M059J (cell line): ENCODE results near the gene ZNF485. TPM values are rescaled to one million over a fixed set of nuclear protein-coding genes. Genes with fewer than 3 reads are reported as not detected.
A peak's percentile ranks its signal among the peaks of the same experiment; 100 is the strongest.
"Not testable (repeated sequence)": the region's sequence is repeated elsewhere in the genome, so short reads cannot be mapped to it uniquely, and the experiment has no call there.

ENCODE experiments used
- DNase-seq: peaks from one replicate; pipeline ENCODE4 v3.0.0-alpha.2; 2012; ENCODE audit warnings: low read depth
- total RNA-seq: library from RNA; depleted of rRNA; stranded (reverse); fragments of >200 nt; shearing (Covaris generic); gene quantifications from 2 replicates; pipeline ENCODE4 v1.2.3, GENCODE V29; 2014

Gene ZNF485
- total RNA-seq, 1 experiment from 2014 or later, result 4.0 TPM

DNA sequence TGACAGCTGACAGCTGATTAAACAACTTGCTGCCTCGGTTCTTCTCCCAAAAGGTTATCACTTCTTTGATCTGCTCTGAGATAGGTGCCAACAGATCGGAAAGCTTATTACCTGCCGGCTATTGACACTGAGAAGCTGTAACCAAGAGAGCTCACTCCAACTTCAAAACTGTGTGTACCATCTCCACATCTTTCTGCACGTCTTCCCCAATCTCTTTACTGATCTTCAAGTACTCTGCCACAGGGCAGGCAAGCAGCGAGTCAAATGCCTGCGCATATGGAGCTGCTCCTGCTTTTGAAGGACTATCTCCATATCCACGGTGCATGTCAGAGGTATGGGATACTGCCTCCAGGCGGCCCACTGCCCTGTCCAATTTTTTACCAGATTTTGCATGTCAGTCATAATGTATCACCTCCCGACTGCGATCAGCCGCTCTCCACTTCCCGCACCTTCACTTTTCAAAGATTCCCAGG lies 352 bp upstream of the ZNF485 start:
- DNase-seq, result no peak

GRCh38 chr10:43607199-43607573 lies 948 bp downstream of the ZNF485 start:
- DNase-seq, result no peak

DNA sequence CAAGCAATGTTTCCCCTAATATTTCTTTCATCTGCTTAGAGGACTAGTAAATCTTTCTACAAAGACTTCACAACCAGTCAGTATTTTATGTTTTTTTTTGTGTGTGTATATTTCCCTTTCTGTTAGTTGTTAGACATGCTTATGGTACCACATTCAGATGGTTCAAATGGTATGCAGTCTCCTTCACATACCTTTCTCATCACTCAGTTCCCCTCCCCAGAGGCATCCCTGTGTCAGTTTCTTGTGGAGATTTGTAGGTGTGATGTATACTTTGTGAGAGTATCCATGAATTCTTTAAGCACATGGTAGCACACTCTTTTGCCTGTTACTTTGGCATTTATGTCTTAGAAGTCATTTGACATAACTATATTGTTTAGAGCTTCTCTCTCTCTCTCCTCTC lies 4.4 kb downstream of the ZNF485 start:
- DNase-seq, result peak; percentile 51

DNA sequence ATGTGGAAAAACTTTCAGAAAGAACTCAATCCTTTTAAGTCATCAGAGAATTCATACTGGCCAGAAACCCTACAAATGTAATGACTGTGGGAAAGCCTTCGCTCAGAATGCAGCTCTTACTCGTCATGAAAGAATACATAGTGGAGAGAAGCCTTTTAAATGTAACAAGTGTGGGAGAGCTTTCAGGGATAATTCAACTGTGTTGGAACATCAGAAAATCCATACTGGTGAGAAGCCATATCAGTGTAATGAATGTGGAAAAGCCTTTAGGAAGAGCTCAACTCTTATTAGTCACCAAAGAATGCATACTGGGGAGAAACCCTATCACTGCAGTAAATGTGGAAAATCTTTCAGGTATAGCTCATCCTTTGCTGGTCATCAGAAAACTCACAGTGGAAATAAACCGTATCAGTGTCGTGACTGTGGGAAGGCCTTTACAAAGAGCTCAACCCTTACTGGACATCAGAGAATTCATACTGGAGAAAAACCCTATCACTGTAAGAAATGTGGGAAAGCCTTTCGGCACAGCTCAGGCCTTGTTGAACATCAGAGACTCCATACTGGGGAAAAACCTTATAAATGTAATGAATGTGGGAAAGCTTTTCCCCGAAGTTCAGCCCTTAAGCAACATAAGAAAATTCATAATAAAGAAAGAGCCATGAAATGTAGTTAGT lies 10.6 kb downstream of the ZNF485 start:
- DNase-seq, result no peak

- no peak for DNase-seq
Observed at GRCh38 chr10:43619368-43619767, 13.1 kb downstream of the ZNF485 start.

DNA sequence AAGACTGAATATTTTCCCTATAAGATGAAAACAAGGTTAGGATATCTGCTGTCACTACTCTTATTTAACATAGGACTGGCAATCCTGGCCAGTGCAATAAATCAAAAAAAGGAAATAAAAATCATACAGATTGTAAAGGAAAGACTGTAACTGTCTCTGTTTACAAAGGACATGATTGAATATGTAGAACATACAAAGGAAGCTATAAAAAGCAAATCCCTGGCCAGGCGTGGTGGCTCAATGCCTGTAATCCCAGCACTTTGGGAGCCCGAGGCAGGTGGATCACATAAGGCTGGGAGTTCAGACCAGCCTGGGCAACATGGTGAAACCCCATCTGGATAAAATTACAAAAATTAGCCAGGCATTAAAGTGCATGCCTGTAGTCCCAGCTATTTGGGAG lies 15.8 kb downstream of the ZNF485 start:
- peak; percentile 28 for DNase-seq

DNA sequence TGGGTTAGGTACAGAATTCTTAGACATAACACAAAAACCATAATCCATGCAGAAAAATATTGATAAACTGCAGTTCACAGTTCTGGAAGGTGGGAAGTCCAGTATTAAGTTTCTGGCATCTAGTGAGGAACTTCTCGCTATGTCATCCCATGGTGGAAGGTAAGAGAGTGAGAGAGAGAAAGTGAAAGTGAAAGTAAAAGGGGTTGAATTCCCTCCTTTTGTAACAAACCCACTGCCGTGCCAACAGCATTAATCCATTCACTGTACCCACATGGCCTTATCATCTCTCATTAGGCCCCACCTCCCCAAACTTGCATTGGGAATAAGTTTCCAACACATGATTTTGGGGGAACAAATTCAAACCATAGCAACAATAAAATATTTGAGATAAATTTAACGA lies 17.1 kb downstream of the ZNF485 start:
- peak; percentile 79 for DNase-seq

DNA sequence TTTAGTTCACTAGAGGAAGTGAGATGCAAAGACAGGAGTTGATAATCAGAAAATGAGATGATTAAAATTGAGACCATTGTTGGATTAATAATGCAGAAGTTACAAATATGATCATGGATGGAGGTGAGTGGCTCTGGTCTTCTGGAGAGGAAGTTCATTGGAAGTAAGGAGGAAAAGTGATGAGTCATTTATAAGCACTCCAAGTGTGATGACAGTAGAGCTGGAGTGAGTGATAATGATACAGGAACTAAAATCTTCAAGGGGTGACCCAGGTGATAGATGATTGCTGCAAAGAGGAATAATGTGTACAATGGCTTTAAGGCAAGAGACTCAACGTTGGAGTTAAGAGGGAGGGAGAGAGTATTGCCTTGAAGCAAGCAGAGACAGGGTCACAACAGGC lies 21.7 kb downstream of the ZNF485 start:
- DNase-seq, result no peak

GRCh38 chr10:43628956-43629355 lies 22.7 kb downstream of the ZNF485 start:
- no peak for DNase-seq

- DNase-seq, result not testable (repeated sequence)
Observed at GRCh38 chr10:43635816-43636215, 29.6 kb downstream of the ZNF485 start.

DNA sequence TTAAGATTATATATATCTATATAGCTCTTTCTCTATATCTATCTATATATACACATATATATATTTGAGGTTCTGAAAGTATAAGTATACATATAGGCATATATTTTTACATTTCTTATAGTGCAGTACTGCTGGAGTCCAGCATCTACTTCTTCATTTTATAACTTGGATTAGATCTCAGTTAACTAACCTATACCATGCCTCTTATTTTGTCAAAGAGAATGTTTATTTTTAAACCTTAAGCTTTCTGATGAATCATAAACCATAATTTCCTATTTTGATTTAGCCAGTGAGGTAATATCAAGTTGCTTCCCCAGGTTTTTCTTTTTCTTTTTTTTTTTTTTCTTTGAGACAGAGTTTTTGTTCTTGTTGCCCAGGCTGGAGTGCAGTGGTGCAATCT lies 34.4 kb downstream of the ZNF485 start:
- peak; percentile 22 for DNase-seq

GRCh38 chr10:43644252-43644651 lies 38.0 kb downstream of the ZNF485 start:
- DNase-seq, result peak; percentile 15

DNA sequence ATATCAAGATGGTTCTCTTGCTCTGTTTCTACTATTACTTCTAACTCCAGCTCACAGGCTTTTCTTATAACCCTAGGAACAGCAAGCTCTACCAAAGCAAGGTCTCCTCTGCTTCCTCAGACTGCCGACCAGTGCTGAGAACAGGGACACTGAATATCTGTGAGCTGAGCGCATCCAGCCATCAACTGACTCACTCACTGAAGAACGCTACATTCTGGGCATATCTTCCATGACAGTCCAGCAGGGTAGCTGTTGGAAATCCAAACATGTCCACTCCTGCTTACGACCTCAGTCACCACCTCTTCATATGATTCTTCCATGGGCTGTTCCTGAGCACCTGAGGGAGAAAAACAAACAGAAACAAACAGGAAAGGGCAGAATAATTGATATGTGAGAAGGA lies 39.6 kb downstream of the ZNF485 start:
- DNase-seq, result no peak

DNA sequence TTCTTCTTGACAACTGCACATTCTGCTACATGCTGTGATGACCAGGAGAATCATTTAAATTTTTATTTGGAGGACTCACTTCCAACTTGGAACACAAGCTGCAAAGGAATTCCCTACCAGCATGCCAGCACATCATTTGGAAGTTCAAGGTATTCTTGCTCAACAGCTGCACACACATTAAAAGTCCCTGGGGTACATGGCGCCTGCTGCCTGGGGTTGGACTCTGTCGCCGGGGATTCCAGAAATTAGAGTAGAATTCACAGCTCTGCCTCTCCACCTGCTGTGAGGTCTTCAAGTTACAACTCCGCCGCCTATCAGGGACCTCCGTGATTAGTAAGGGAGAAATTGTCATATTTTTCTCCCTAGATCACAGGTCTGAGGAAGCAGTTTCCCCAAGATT lies 41.3 kb downstream of the ZNF485 start:
- no peak for DNase-seq

DNA sequence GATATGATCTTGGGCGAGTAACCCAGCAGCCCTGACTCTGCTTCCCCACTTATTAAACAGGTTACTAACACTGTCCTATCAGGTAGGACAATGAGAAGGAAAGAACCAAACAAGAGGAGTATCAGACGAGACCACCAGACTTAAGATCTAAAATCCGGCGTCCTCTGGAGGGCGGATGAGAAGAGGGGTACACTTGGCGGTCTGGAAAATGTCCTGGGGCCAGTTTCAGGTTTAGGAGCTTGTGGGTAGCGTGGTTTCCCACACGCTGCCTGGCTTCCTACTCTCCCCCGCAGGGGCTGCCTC lies 41.8 kb downstream of the ZNF485 start:
- DNase-seq, result peak; percentile 12

GRCh38 chr10:43648398-43649184 lies 42.4 kb downstream of the ZNF485 start, which contains the start of gene ZNF32:
Gene ZNF32, minus strand, starts transcription at chr10:43648881. Its CDS starts 2,748 bp downstream, at chr10:43646133.
- DNase-seq, result peak; percentile 83

GRCh38 chr10:43649185-43649523 lies 42.9 kb downstream of the ZNF485 start:
- no peak for DNase-seq

GRCh38 chr10:43653746-43654145 lies 47.5 kb downstream of the ZNF485 start:
- DNase-seq, result peak; percentile 41

DNA sequence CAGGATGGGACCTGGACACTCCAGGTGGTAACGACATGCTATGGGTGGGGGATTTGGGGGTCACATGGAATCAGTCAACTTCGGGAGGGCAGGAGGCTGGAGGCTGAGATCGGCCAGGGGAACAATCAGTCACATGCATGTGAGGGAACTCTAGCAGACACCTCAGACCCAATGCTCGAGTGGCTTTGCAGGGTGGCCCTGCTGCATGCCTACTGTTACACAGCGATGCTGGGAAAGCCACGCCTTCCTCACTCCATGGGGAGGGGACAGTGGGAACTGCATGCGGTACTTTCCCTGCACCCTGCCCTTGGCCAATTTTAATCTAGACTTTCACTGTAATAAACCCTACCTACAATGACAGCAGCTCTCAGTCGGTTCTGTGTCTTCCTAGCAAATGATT lies 49.1 kb downstream of the ZNF485 start:
- DNase-seq, result no peak

DNA sequence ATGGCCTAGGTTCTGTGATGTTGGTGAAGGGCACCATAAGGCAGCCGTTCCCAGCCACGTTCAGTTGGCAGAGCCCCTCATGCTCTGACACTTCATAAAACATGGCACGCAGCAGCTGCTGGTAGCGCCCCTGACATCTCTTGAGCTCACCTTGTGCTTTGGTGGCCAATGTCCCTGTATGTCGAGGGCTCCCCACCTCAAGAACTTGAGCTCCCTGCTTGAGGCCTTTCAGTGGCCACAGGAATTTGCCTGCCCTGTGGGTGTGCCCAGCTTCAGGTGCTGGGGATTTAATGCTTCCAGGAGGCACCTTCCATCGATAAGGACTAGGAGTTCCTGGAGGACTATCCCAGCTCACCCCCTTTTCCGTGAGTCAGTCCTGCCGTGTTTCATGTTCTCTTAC lies 52.0 kb downstream of the ZNF485 start:
- DNase-seq, result no peak

DNA sequence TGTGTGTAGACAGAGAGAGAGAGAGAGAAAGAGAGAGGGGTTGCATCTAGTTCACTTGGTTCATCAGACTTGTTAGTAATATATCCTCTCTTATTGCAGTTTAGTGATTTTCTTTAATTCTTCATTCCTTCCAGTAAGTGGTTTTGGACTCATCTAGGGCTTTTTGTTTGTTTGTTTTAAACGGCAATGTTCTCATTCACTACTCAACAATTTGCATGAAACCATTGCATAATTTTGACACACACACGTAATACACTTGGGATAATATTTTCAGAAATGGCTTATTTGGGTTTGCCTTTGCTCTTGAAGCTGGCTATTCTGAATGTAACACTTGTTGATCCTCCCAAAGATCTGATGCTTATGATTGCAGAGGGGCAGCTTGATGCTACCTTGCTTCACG lies 58.8 kb downstream of the ZNF485 start:
- no peak for DNase-seq

GRCh38 chr10:43666552-43666951 lies 60.3 kb downstream of the ZNF485 start:
- DNase-seq, result no peak

- DNase-seq, result no peak
Observed at GRCh38 chr10:43667317-43667731, 61.1 kb downstream of the ZNF485 start.
